ENCODE data around the gene KCP. TPM values are rescaled to one million over a fixed set of nuclear protein-coding genes. Genes with fewer than 3 reads are reported as not detected.

KCP gene
- total and polyA plus RNA-seq, 10 of the 15 experiments (the other 5 are each of a cell fraction or from before 2014, with no cell fraction given): 0.05 to 7.8 (median 2.5) TPM

- H3K27ac ChIP-seq (ENCODE audit: control insufficient read depth, insufficient read depth): no peak overlapping the region
- in situ Hi-C loops (cut with MboI) (no loop called here), intact Hi-C loops (cut with micrococcal nuclease; ENCODE audit: unreplicated experiment) (no loop called here)
- no peak overlapping the region for H3K4me3 ChIP-seq
- TF ChIP-seq IRF5 (IDR thresholded peaks at IDR 0.05; ENCODE audit: borderline replicate concordance) (no peak), BCL3 (IDR thresholded peaks at IDR 0.05; ENCODE audit: borderline replicate concordance, insufficient read depth, low read depth, low read length, poor library complexity, severe bottlenecking) (peak; percentile 40), ZNF622 (IDR thresholded peaks at IDR 0.05) (no peak)
- H3K27me3 ChIP-seq (replicated peaks in 1 of 2; ENCODE audit: control insufficient read depth in 2 of 2, insufficient read depth in 2 of 2, low read length in 1 of 2): peaks cover 0 to 1% of the 10 kb centered on the region in 2 experiments; a peak in 2 of 4 replicates
- no peaks in the 10 kb centered on the region; the same call in 2 of the 3 replicates for H3K9me3 ChIP-seq (replicated peaks; ENCODE audit: control insufficient read depth, insufficient read depth, low read length)
- 67% methylated on average over 6 of the region's 6 CpGs for WGBS (ENCODE audit: insufficient coverage, insufficient replicate concordance, low lambda C conversion rate, missing lambda C conversion rate)
- FAIRE-seq (no peak), DNase-seq (ENCODE audit: low read depth, low spot score) (no peak), ATAC-seq (no peak)
- ChIA-PET SMC1A (ENCODE audit: uncharacterized antibody, unreplicated experiment) (no interaction called here), POLR2A (no interaction called here), RAD21 (ENCODE audit: unreplicated experiment) (no interaction called here), CTCF (no interaction called here)
- no peaks in the 10 kb centered on the region for H3K79me2 ChIP-seq (ENCODE audit: control insufficient read depth, insufficient read depth, low read length)
- no peak overlapping the region for H3K9ac ChIP-seq (ENCODE audit: control insufficient read depth, insufficient read depth, low read length)
- no peak overlapping the region for H3K4me2 ChIP-seq (ENCODE audit: control insufficient read depth, insufficient read depth)
- no peaks in the 10 kb centered on the region for H3K36me3 ChIP-seq (ENCODE audit: control insufficient read depth in 2 of 2, insufficient read depth in 2 of 2, low read length in 1 of 2)
- H4K20me1 ChIP-seq (ENCODE audit: control insufficient read depth, insufficient read depth): no peaks in the 10 kb centered on the region
- peaks cover 3% of the 10 kb centered on the region; the same call in 1 of the 2 replicates for H3K4me1 ChIP-seq (ENCODE audit: control insufficient read depth, insufficient read depth, low read length)
- BruUV-seq (replicated peaks): no TSS peak
- no peak overlapping the region for H2AFZ ChIP-seq (ENCODE audit: control insufficient read depth, low read depth, low read length)
Observed at GRCh38 chr7:128894101-128894440, 16.4 kb downstream of the KCP start.

All from GM12878 (cell line).